ENCODE results near the gene KDM8.

DNA sequence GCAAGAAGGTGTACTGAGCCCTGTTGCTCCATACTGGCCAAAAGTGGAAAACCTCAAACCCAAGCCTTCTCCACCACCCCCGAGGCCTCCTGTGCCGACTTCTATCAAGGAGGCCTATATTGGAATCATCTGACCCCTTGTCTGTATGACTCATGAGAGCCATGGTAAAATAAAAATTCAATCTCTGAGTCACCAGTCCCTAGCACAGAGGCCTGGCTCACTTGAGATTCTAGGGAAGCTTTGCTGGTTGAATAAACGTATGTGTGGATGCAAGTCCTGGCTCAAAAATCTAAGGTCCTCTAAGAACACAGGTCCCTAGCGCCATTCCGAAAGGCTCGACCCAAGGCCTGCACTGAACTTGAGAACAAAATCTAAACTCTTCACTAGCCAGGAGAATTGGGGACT lies 50.2 kb downstream of the KDM8 start:
- TF ChIP-seq POLR2A (IDR thresholded peaks at IDR 0.05), result no peak
- TF ChIP-seq, protein P1, sequence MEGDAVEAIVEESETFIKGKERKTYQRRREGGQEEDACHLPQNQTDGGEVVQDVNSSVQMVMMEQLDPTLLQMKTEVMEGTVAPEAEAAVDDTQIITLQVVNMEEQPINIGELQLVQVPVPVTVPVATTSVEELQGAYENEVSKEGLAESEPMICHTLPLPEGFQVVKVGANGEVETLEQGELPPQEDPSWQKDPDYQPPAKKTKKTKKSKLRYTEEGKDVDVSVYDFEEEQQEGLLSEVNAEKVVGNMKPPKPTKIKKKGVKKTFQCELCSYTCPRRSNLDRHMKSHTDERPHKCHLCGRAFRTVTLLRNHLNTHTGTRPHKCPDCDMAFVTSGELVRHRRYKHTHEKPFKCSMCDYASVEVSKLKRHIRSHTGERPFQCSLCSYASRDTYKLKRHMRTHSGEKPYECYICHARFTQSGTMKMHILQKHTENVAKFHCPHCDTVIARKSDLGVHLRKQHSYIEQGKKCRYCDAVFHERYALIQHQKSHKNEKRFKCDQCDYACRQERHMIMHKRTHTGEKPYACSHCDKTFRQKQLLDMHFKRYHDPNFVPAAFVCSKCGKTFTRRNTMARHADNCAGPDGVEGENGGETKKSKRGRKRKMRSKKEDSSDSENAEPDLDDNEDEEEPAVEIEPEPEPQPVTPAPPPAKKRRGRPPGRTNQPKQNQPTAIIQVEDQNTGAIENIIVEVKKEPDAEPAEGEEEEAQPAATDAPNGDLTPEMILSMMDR (IDR thresholded peaks at IDR 0.05), result no peak
